ENCODE results near the gene SERPINE1. TPM values are rescaled to one million over a fixed set of nuclear protein-coding genes. Genes with fewer than 3 reads are reported as not detected.
A peak's percentile ranks its signal among the peaks of the same experiment; 100 is the strongest.

SERPINE1 gene
- total RNA-seq, 4 donors from 2014 or later = 1.3 to 26.2 (median 5.5) TPM

DNA sequence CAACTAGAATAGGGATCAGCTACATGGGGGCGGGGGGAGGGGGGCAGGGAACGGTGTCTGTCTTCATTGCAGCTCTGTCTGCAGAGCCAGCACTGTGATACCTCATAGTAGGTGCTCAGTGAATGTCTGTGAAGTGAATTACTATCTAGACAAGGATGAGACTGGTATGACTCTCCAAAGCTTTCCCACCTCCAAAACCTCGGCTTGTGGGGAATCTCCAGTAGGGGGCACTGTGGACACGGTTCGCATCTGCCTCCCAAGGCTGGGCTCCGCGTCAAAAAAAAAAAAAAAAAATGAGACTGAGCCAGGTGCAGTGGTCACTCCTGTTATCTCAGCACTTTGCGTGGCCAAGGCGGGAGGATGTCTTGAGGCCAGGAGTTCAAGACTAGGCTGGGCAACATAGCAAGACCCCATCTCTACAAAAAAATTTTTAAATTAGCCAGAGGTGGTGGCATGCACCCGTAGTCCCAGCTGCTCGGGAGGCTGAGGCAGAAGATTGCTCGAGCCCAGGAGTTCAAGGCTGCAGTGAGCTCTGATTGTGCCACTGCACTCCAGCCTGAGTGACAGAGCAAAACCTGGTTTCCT lies 32.0 kb upstream of the SERPINE1 start:
- H3K4me1 ChIP-seq = peaks cover 0 to 9% (median 3%) of the 10 kb centered on the region in 4 donors
- in situ Hi-C loops (cut with MboI; ENCODE audit: low pct_ligation_motif_present in 1 of 4, low pct_unique_long_range_greater_than_20kb in 1 of 4, low sequenced_read_pairs in 3 of 4) = loop anchor here in 1 of 4 donors (5.0 kb wide), 1 partner anchor 42 kb away; no protein-coding TSS in a partner anchor
- peak; percentile 62 for DNase-seq
- H3K9me3 ChIP-seq = no peaks in the 10 kb centered on the region
- intact Hi-C loops (cut with DNase I; ENCODE audit: low total_unique reads) = no loop called here
- no peak overlapping the region for H3K4me3 ChIP-seq
- H3K36me3 ChIP-seq = no peaks in the 10 kb centered on the region
- 34 to 46% methylated on average over 9 to 12 of the region's 12 CpGs for WGBS, 2 donors (ENCODE audit: low coverage in 1 of 2)
- TF ChIP-seq POLR2A (IDR thresholded peaks at IDR 0.05) = no peak
- TF ChIP-seq, protein P1, sequence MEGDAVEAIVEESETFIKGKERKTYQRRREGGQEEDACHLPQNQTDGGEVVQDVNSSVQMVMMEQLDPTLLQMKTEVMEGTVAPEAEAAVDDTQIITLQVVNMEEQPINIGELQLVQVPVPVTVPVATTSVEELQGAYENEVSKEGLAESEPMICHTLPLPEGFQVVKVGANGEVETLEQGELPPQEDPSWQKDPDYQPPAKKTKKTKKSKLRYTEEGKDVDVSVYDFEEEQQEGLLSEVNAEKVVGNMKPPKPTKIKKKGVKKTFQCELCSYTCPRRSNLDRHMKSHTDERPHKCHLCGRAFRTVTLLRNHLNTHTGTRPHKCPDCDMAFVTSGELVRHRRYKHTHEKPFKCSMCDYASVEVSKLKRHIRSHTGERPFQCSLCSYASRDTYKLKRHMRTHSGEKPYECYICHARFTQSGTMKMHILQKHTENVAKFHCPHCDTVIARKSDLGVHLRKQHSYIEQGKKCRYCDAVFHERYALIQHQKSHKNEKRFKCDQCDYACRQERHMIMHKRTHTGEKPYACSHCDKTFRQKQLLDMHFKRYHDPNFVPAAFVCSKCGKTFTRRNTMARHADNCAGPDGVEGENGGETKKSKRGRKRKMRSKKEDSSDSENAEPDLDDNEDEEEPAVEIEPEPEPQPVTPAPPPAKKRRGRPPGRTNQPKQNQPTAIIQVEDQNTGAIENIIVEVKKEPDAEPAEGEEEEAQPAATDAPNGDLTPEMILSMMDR (IDR thresholded peaks at IDR 0.05) = peak; percentile 56 to 67 (median 63)
- H3K27me3 ChIP-seq = no peaks in the 10 kb centered on the region
- H3K27ac ChIP-seq = no peak overlapping the region

DNA sequence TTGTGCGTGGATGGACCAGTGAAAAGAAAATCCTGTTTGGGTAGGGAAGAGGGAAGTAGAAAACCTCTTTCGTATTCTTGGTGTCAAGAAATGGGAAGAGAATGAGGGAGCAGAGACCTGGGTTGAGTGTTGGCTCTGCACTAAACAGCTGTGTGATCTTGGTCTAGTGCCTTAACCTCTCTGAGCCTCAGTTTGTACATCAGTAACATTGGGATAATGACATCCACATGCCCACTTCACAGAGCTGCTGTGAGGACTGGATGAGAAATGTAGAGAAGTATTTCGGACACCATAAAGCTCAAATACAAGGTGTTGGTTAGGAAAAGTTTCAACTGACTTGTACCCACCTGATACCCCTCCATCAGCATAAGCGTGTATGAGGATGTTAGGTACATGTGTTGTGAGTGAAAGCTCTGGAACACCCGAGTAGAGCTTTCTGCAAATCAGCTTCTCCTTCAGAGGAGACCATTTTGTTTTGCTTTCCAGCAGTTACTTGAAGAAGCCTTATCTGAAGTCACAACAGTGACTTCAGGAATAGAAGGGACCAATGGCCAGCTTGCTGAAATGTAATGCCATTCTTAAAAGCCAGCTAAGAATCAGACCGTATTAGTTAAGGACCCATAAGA lies 30.5 kb upstream of the SERPINE1 start:
- no peak overlapping the region for H3K4me3 ChIP-seq
- no peaks in the 10 kb centered on the region for H3K27me3 ChIP-seq
- H3K36me3 ChIP-seq = no peaks in the 10 kb centered on the region
- in situ Hi-C loops (cut with MboI; ENCODE audit: low pct_ligation_motif_present in 1 of 4, low pct_unique_long_range_greater_than_20kb in 1 of 4, low sequenced_read_pairs in 3 of 4) = loop anchor here in 1 of 4 donors (5.0 kb wide), 1 partner anchor 41 kb away; no protein-coding TSS in a partner anchor
- TF ChIP-seq POLR2A (IDR thresholded peaks at IDR 0.05) = no peak
- TF ChIP-seq POLR2AphosphoS5 (IDR thresholded peaks at IDR 0.05) = no peak
- TF ChIP-seq, protein P1 (IDR thresholded peaks at IDR 0.05) = no peak
- TF ChIP-seq EP300 (IDR thresholded peaks at IDR 0.05; ENCODE audit: low read depth) = no peak
- H3K4me1 ChIP-seq = peaks cover 6 to 17% (median 10%) of the 10 kb centered on the region in 4 donors
- H3K27ac ChIP-seq = no peak overlapping the region
- no peaks in the 10 kb centered on the region for H3K9me3 ChIP-seq
- intact Hi-C loops (cut with DNase I; ENCODE audit: low total_unique reads) = no loop called here
- WGBS, 2 donors (ENCODE audit: low coverage in 1 of 2) = 57 to 63% methylated on average over 3 to 6 of the region's 6 CpGs
- no peak for DNase-seq

- H3K4me3 ChIP-seq = no peak overlapping the region
- intact Hi-C loops (cut with DNase I; ENCODE audit: low total_unique reads) = no loop called here
- no peaks in the 10 kb centered on the region for H3K36me3 ChIP-seq
- no peaks in the 10 kb centered on the region for H3K9me3 ChIP-seq
- DNase-seq = no peak
- H3K27me3 ChIP-seq = no peaks in the 10 kb centered on the region
- H3K27ac ChIP-seq = no peak overlapping the region
- WGBS, 2 donors (ENCODE audit: low coverage in 1 of 2) = 71 to 87% methylated on average over 5 of the region's 5 CpGs
- in situ Hi-C loops (cut with MboI; ENCODE audit: low pct_ligation_motif_present in 1 of 4, low pct_unique_long_range_greater_than_20kb in 1 of 4, low sequenced_read_pairs in 3 of 4) = loop anchor here in 1 of 4 donors (5.0 kb wide), 1 partner anchor 40 kb away; no protein-coding TSS in a partner anchor
- H3K4me1 ChIP-seq = peaks cover 6 to 17% (median 10%) of the 10 kb centered on the region in 4 donors
- TF ChIP-seq POLR2A (IDR thresholded peaks at IDR 0.05) = no peak
- no peak for TF ChIP-seq EP300 (IDR thresholded peaks at IDR 0.05; ENCODE audit: low read depth)
- TF ChIP-seq, protein P1 (IDR thresholded peaks at IDR 0.05) = no peak
- no peak for TF ChIP-seq POLR2AphosphoS5 (IDR thresholded peaks at IDR 0.05)
Observed at GRCh38 chr7:101096957-101097347, 30.0 kb upstream of the SERPINE1 start.

- H3K9me3 ChIP-seq = no peaks in the 10 kb centered on the region
- intact Hi-C loops (cut with DNase I; ENCODE audit: low total_unique reads) (no loop called here), in situ Hi-C loops (cut with MboI; ENCODE audit: low pct_ligation_motif_present in 1 of 4, low pct_unique_long_range_greater_than_20kb in 1 of 4, low sequenced_read_pairs in 3 of 4) (loop anchor here in 1 of 4 donors (5.0 kb wide), 1 partner anchor 40 kb away; no protein-coding TSS in a partner anchor)
- no peak overlapping the region for H3K27ac ChIP-seq
- H3K27me3 ChIP-seq = no peaks in the 10 kb centered on the region
- H3K36me3 ChIP-seq = no peaks in the 10 kb centered on the region
- H3K4me1 ChIP-seq = peaks cover 6 to 17% (median 10%) of the 10 kb centered on the region in 4 donors
- WGBS, 2 donors (ENCODE audit: low coverage in 1 of 2) = 69% methylated on average over 4 of the region's 4 CpGs; no CpG with 5 or more reads in 1 of the 2 donors
- DNase-seq = no peak
- H3K4me3 ChIP-seq = no peak overlapping the region
- TF ChIP-seq POLR2A (IDR thresholded peaks at IDR 0.05) = no peak
- no peak for TF ChIP-seq POLR2AphosphoS5 (IDR thresholded peaks at IDR 0.05)
- TF ChIP-seq, protein P1 (IDR thresholded peaks at IDR 0.05) = no peak
- TF ChIP-seq EP300 (IDR thresholded peaks at IDR 0.05; ENCODE audit: low read depth) = no peak
Observed at GRCh38 chr7:101097561-101097960, 29.3 kb upstream of the SERPINE1 start.

Data from transverse colon (tissue), 4 donors.